ENCODE data around the gene TBC1D8.

The TBC1D8 gene

DNA sequence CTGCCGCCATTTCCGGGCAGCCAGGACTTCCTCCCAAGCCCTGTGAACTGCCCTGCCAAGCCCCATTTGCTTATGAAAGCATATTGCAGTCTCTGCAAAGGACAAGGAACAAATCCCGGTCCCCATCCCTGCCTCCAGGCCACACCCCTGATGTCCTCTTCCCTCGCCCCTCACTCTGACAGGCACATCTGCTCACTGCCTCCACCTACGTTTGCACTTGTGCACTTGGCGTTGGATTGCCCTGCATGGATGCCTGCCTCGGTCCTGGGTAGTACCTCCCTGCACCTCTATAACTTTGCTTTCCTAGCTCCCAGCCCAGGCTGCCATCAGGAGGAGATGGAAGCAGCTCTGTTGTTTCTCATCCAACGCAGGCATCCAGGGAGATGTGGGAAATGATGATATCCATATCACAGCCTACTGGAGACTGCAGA is 168.7 kb downstream of the TBC1D8 start:
- no peak for TF ChIP-seq MYC (IDR thresholded peaks at IDR 0.05; ENCODE audit: low read depth, low read length)
- TF ChIP-seq, protein P1, sequence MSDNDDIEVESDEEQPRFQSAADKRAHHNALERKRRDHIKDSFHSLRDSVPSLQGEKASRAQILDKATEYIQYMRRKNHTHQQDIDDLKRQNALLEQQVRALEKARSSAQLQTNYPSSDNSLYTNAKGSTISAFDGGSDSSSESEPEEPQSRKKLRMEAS (IDR thresholded peaks at IDR 0.05; ENCODE audit: low read depth, low read length), result no peak
- no peak for TF ChIP-seq POLR2A (IDR thresholded peaks at IDR 0.05; ENCODE audit: extremely low read depth, insufficient read length)
- TF ChIP-seq CTCF (IDR thresholded peaks at IDR 0.05; ENCODE audit: low read depth, low read length), result no peak
- H3K4me3 ChIP-seq (ENCODE audit: low read depth, low read length), result no peak overlapping the region
- no peak for DNase-seq (ENCODE audit: low read depth)

- DNase-seq (ENCODE audit: low read depth), result no peak
- TF ChIP-seq CTCF (IDR thresholded peaks at IDR 0.05; ENCODE audit: low read depth, low read length) (no peak), POLR2A (IDR thresholded peaks at IDR 0.05; ENCODE audit: extremely low read depth, insufficient read length) (no peak), MYC (IDR thresholded peaks at IDR 0.05; ENCODE audit: low read depth, low read length) (no peak)
- TF ChIP-seq, protein P1 (IDR thresholded peaks at IDR 0.05; ENCODE audit: low read depth, low read length), result no peak
- no peak overlapping the region for H3K4me3 ChIP-seq (ENCODE audit: low read depth, low read length)
Observed at GRCh38 chr2:100981011-100981410, 170.2 kb downstream of the TBC1D8 start.

DNA sequence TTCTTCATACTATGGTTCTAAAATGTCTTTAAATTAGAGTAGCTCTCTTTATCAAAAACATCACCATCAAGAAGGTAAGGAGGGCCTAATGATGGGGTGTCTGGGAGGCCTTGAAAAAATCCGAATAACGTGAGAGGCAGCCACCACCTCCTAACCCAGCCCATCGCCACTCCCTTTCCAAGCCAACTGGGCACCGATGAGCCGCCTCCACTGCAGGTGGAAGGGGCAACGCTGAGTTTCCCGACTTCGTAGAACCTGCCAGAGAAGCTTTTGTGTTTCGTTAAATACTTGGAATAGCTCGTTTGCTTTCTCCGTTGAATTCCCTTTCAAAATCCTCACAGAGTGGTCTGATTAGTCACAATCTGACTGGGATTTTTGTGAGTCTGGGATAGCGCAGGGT is 171.1 kb downstream of the TBC1D8 start:
- no peak for DNase-seq (ENCODE audit: low read depth)
- H3K4me3 ChIP-seq (ENCODE audit: low read depth, low read length), result no peak overlapping the region
- TF ChIP-seq POLR2A (IDR thresholded peaks at IDR 0.05; ENCODE audit: extremely low read depth, insufficient read length) (no peak), MYC (IDR thresholded peaks at IDR 0.05; ENCODE audit: low read depth, low read length) (no peak), CTCF (IDR thresholded peaks at IDR 0.05; ENCODE audit: low read depth, low read length) (no peak)
- TF ChIP-seq, protein P1 (IDR thresholded peaks at IDR 0.05; ENCODE audit: low read depth, low read length), result no peak

DNA sequence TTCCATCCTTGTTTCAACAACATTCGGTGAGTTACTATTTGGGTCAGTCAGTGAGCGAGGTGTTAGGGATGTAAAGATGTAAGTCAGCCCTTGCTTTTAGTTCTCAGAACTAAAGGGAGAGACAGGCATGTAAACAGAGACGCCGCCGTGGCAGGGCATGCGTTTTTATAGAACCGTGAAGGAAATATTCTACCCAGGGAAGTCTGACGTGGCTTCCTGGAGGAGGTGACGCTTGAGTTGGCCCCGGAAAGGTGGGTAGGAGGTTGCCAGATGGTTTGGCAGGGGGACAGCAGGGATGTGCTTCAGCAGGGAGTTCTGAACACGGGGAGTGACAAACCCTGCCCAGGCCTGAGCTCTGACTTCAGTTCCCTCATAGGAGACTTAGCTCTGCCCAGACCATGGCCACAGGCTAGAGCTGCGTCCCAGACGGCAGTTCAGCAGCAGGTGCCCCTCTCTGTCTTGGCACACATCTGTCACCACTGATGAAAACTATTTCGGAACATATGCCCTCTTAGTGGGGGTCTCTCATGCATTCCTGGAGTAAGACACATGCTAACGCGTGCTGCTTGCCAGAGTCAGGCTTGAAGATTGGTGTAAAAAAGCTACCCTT is 172.5 kb downstream of the TBC1D8 start:
- no peak overlapping the region for H3K4me3 ChIP-seq (ENCODE audit: low read depth, low read length)
- DNase-seq (ENCODE audit: low read depth), result no peak
- no peak for TF ChIP-seq POLR2A (IDR thresholded peaks at IDR 0.05; ENCODE audit: extremely low read depth, insufficient read length)

- DNase-seq (ENCODE audit: low read depth), result no peak
- TF ChIP-seq CTCF (IDR thresholded peaks at IDR 0.05; ENCODE audit: low read depth, low read length) (no peak), MYC (IDR thresholded peaks at IDR 0.05; ENCODE audit: low read depth, low read length) (no peak), POLR2A (IDR thresholded peaks at IDR 0.05; ENCODE audit: extremely low read depth, insufficient read length) (no peak)
- TF ChIP-seq, protein P1 (IDR thresholded peaks at IDR 0.05; ENCODE audit: low read depth, low read length), result no peak
- H3K4me3 ChIP-seq (ENCODE audit: low read depth, low read length), result no peak overlapping the region
Observed at GRCh38 chr2:100977511-100977910, 173.7 kb downstream of the TBC1D8 start.

DNA sequence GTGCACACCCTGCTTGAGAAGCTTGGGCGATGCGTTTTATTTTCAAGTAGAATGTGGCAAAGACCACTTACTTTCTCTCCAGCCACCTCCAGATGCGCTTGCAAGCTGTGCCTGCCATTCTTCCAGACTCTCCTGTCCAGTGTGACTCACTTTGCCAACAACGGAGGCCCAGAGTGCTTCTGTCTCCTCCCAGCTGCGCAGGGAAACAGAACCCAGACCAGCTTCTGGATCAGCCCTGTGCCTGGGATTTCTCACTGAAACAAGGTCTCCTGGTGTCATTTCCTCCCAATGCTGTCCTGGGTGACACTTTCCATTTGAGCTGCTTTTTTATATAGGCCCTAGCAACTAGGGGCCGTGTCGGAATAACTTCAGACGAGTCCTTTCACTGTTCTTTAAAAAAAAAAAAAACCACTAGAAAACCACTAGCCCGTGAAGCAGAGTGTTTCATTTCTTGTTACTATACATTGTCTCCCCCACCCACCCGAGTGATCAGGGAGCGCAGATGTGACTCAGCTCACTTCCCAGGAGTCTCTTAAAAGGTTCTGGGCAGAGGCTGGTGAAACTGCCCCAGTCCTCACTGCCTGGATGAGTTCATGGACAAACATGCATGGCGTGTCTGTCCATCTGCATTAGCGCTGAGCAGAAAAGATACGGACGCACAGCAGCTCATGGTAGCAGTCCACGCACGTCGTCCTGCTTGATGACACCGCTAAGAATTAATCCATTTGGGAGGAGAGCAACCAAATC is 174.4 kb downstream of the TBC1D8 start:
- TF ChIP-seq CTCF (IDR thresholded peaks at IDR 0.05; ENCODE audit: low read depth, low read length), result no peak
- H3K4me3 ChIP-seq (ENCODE audit: low read depth, low read length), result no peak overlapping the region
- DNase-seq (ENCODE audit: low read depth), result peak; percentile 36

Data from NB4 (cell line).